Neuronal stem cell (in vitro differentiated cells): ENCODE measurements around the gene OSBPL10.

Source experiments
- DNase-seq: peaks from one replicate; pipeline ENCODE4 v3.0.0-alpha.2; 2013; ENCODE audit warnings: low spot score
- H2AFZ ChIP-seq: one replicate; pipeline ENCODE4 v1.6.1; 2013; ENCODE audit warnings: mild to moderate bottlenecking, low read length, inconsistent platforms
- H2AK5ac ChIP-seq: 2 replicates; pipeline ENCODE4 v1.6.1; 2013; ENCODE audit warnings: low read depth, mild to moderate bottlenecking, inconsistent platforms, low read length, moderate library complexity, mixed read lengths
- H2BK120ac ChIP-seq: 2 replicates; pipeline ENCODE4 v1.6.1; 2013; ENCODE audit warnings: low read depth, mild to moderate bottlenecking, inconsistent platforms, low read length, moderate library complexity, mixed read lengths
- H2BK12ac ChIP-seq: one replicate; pipeline ENCODE4 v1.6.1; 2013; ENCODE audit warnings: low read length, inconsistent platforms
- H2BK15ac ChIP-seq: 2 replicates; pipeline ENCODE4 v1.6.1; 2013; ENCODE audit warnings: mild to moderate bottlenecking, low read length, inconsistent platforms, mixed read lengths
- H2BK5ac ChIP-seq: one replicate; pipeline ENCODE4 v1.6.1; 2013; ENCODE audit warnings: inconsistent platforms, mild to moderate bottlenecking, low read length, moderate library complexity
- H3K14ac ChIP-seq: one replicate; pipeline ENCODE4 v1.6.1; 2013; ENCODE audit warnings: low read length, inconsistent platforms
- H3K18ac ChIP-seq: 2 replicates; pipeline ENCODE4 v1.6.1; 2013; ENCODE audit warnings: low read length, inconsistent platforms
- H3K23ac ChIP-seq: 2 replicates; pipeline ENCODE4 v1.6.1; 2013; ENCODE audit warnings: low read depth, mild to moderate bottlenecking, mixed read lengths, low read length, inconsistent platforms; ENCODE audit not compliant: poor library complexity
- H3K27ac ChIP-seq: replicated peaks from 3 replicates; pipeline ENCODE4 v1.5.1; 2013; ENCODE audit warnings: low read length, inconsistent platforms
- H3K27me3 ChIP-seq, 3 experiments: 2 replicates each; pipeline ENCODE4 v1.6.1; 2013; ENCODE audit warnings: low read length in 3 of 3, mild to moderate bottlenecking in 2 of 3, inconsistent platforms in 1 of 3, low read depth in 1 of 3, mixed read lengths in 1 of 3, moderate library complexity in 1 of 3; ENCODE audit not compliant: control insufficient read depth in 3 of 3, insufficient read depth in 3 of 3
- H3K36me3 ChIP-seq, 2 donors: replicated peaks in 1 of 2; 2 replicates each; pipeline ENCODE4 v1.6.1; 2013; ENCODE audit warnings: low read length in 2 of 2; ENCODE audit not compliant: control insufficient read depth in 2 of 2, insufficient read depth in 2 of 2
- H3K4ac ChIP-seq: 2 replicates; pipeline ENCODE4 v1.6.1; 2013; ENCODE audit warnings: inconsistent platforms, mild to moderate bottlenecking, low read length, moderate library complexity
- H3K4me1 ChIP-seq, 2 donors: 1 replicate in 1 of 2; 2 replicates in 1 of 2; pipeline ENCODE4 v1.6.1; 2013; ENCODE audit warnings: low read length in 2 of 2, low read depth in 1 of 2; ENCODE audit not compliant: control insufficient read depth in 2 of 2, insufficient read depth in 1 of 2
- H3K4me2 ChIP-seq: one replicate; pipeline ENCODE4 v1.6.1; 2013; ENCODE audit warnings: mild to moderate bottlenecking, low read length, inconsistent platforms; ENCODE audit not compliant: insufficient read depth, poor library complexity, severe bottlenecking
- H3K4me3 ChIP-seq, 2 donors: 2 replicates each; pipeline ENCODE4 v1.5.1; 2013; ENCODE audit warnings: low read length in 2 of 2, mild to moderate bottlenecking in 2 of 2, inconsistent platforms in 1 of 2, moderate library complexity in 1 of 2
- H3K79me1 ChIP-seq: one replicate; pipeline ENCODE4 v1.6.1; 2013; ENCODE audit warnings: low read depth, mild to moderate bottlenecking, inconsistent platforms, low read length, moderate library complexity
- H3K9ac ChIP-seq: one replicate; pipeline ENCODE4 v1.6.1; 2013; ENCODE audit warnings: mild to moderate bottlenecking, low read depth, low read length, inconsistent platforms; ENCODE audit not compliant: poor library complexity
- H3K9me3 ChIP-seq, 2 donors: replicated peaks in 1 of 2; 2 replicates each; pipeline versions ENCODE3 to v1.6.1; 2013; ENCODE audit warnings: low read length in 2 of 2, mild to moderate bottlenecking in 2 of 2, inconsistent platforms in 1 of 2, low read depth in 1 of 2, mixed read lengths in 1 of 2, moderate library complexity in 1 of 2; ENCODE audit not compliant: control insufficient read depth in 2 of 2, insufficient read depth in 1 of 2
- H4K8ac ChIP-seq: one replicate; pipeline ENCODE4 v1.6.1; 2013; ENCODE audit warnings: low read depth, mild to moderate bottlenecking, inconsistent platforms, low read length, moderate library complexity
- H4K91ac ChIP-seq: one replicate; pipeline ENCODE4 v1.6.1; 2013; ENCODE audit warnings: low read length, low read depth, mild to moderate bottlenecking, inconsistent platforms; ENCODE audit not compliant: poor library complexity
- WGBS, 2 donors: extraction: QIAGEN DNeasy Blood & Tissue Kit; methylation state at CpG; one replicate each; pipeline ENCODE4 v1.1.7; 2013; ENCODE audit warnings: missing lambda C conversion rate in 2 of 2, mixed read lengths in 1 of 2; ENCODE audit not compliant: insufficient read length in 2 of 2, insufficient replicate concordance in 1 of 2; ENCODE audit errors: extremely low coverage in 2 of 2; 5-methylcytosine and 5-hydroxymethylcytosine counted together

Gene OSBPL10

DNA sequence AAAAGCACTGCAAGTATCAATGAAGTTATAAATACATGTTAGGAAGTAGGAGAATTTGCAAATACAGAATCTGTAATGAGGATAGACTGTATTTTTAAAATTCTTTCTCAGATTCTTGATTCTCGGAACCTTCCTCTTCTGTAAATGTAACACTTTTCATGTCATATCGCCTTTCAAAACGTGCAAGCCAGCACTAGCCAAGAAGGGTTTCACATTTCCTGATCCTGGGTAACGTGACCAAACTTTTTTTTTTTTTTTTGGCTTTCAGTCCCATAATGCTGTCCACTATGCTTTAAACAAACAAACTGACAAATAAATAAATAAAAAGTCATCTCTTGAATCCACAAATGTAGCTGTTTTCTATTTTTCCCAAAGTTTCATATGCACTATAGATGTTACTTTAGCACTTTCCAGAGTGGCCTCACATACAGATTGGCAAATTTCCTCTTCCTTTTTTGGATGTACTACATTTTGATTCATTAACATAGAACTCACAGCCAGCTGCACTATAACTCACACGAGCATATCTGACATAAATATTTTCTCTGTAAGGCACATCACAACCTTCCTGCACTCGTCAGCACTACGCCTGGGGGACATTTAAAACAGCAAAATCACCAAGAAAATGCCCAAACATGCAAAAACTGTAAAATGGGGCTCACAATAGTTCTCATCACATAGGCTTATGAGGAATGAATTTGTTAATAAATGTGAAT lies 208.1 kb downstream of the OSBPL10 start:
- Histone ChIP-seq H3K4me1 (no peaks in the 10 kb centered on the region), H2AK5ac (no peak overlapping the region), H4K8ac (no peak overlapping the region), H3K36me3 (no peaks in the 10 kb centered on the region), H2AFZ (no peak overlapping the region), H2BK12ac (no peak overlapping the region), H3K23ac (no peak overlapping the region), H3K18ac (no peak overlapping the region), H3K4ac (no peak overlapping the region), H2BK5ac (no peak overlapping the region), H3K4me3 (no peak overlapping the region), H2BK15ac (no peak overlapping the region), H3K9ac (no peak overlapping the region), H3K4me2 (no peak overlapping the region), H4K91ac (no peak overlapping the region), H3K27me3 (no peaks in the 10 kb centered on the region), H3K27ac (no peak overlapping the region), H3K79me1 (no peaks in the 10 kb centered on the region), H2BK120ac (no peak overlapping the region), H3K9me3 (peaks cover 0 to under 1% of the 10 kb centered on the region in 2 donors), H3K14ac (no peak overlapping the region)
- WGBS, 2 donors: no CpG with 5 or more reads among the region's 7 CpGs
- DNase-seq: no peak

DNA sequence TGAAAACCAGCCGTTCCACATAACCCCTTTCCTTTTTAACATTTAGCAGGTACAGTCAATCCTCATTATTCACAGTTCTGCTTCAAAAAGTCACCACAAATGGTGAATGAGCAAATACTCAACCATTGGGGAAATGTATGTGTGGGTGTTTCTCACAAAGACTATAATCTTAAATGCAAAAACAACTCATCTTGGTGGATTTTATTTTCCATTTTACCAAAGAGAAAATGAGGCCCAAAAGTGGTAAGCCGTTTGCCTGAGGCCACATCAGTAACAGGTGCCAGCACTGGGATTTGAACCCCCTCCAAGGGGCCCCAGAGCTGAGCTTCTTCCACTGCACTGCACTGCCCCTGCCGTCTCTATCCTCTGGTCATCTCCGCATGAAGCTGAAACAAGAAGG lies 208.8 kb downstream of the OSBPL10 start:
- no CpG with 5 or more reads among the region's 4 CpGs for WGBS, 2 donors
- Histone ChIP-seq H3K18ac (no peak overlapping the region), H3K36me3 (no peaks in the 10 kb centered on the region), H2AFZ (no peak overlapping the region), H2AK5ac (no peak overlapping the region), H2BK12ac (no peak overlapping the region), H3K23ac (no peak overlapping the region), H4K8ac (no peak overlapping the region), H3K9ac (no peak overlapping the region), H4K91ac (no peak overlapping the region), H3K4me2 (no peak overlapping the region), H3K9me3 (no peaks in the 10 kb centered on the region), H2BK5ac (no peak overlapping the region), H3K4ac (no peak overlapping the region), H3K4me3 (no peak overlapping the region), H2BK120ac (no peak overlapping the region), H3K14ac (no peak overlapping the region), H3K27me3 (no peaks in the 10 kb centered on the region), H3K4me1 (no peaks in the 10 kb centered on the region), H3K27ac (no peak overlapping the region), H2BK15ac (no peak overlapping the region), H3K79me1 (no peaks in the 10 kb centered on the region)
- DNase-seq: no peak

DNA sequence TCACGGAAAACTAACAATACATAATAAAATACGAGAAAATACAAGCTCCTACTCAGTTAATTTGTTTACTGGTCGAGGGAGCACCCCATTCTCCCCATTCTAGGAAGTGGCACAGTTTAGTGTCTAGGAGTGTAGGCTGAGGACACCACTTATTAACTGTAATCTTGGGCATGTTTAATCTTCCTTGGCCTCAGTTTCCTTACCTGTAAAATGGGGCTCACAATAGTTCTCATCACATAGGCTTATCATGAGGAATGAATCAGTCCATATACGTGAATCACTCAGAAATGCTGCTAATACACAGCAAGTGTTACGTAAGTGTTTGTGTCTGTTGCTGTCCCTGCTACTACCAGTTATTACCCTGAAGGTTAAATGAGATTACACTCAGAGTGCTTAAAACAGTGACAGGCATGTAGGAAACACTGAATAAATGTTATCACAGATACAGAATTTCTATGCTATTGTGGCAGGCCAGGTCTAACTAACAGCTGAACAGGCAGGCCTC lies 210.2 kb downstream of the OSBPL10 start:
- Histone ChIP-seq H4K91ac (no peak overlapping the region), H3K36me3 (no peaks in the 10 kb centered on the region), H3K23ac (no peak overlapping the region), H3K27me3 (no peaks in the 10 kb centered on the region), H2BK5ac (no peak overlapping the region), H3K4me1 (no peaks in the 10 kb centered on the region), H3K27ac (no peak overlapping the region), H2BK15ac (no peak overlapping the region), H2BK12ac (no peak overlapping the region), H3K9me3 (no peaks in the 10 kb centered on the region), H2AFZ (no peak overlapping the region), H3K14ac (no peak overlapping the region), H4K8ac (no peak overlapping the region), H3K18ac (no peak overlapping the region), H3K4me2 (no peak overlapping the region), H2AK5ac (no peak overlapping the region), H3K4me3 (no peak overlapping the region), H3K4ac (no peak overlapping the region), H3K79me1 (no peaks in the 10 kb centered on the region), H2BK120ac (no peak overlapping the region), H3K9ac (no peak overlapping the region)
- WGBS, 2 donors: no CpG with 5 or more reads among the region's 5 CpGs
- DNase-seq: no peak

DNA sequence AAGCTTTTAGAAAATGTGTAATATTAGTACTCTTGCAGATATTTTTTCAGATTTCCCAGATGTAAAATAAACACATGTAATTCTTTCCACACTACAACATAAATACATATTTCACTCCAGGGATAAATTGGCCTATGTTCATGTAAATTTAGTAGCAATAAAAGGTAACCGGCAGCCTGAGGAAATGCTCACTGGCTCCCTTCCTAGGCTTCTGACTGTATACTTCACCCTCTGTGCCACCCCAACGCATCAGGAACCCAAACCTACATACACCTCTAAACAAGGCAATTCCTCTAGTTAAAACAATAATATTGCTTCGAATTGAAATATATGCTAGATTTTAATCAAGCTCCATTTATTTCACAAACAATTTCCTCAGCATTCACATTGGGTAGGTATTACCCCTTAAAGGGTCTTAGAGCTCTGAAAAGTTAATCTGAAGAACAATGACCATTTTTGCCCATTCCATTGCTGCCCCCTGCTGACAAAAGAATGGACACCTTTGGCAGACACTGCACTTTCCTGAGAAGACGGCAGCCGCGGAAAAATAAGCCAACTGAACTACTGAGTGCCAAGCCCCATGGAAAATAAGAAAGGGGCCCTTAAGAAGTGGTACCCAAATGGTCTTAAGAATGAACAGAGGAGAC lies 212.5 kb downstream of the OSBPL10 start:
- no peak overlapping the region for H2BK12ac ChIP-seq
- H2BK15ac ChIP-seq: no peak overlapping the region
- no peak overlapping the region for H2BK120ac ChIP-seq
- H3K9ac ChIP-seq: no peak overlapping the region
- H2AK5ac ChIP-seq: no peak overlapping the region
- H2AFZ ChIP-seq: no peak overlapping the region
- H3K18ac ChIP-seq: no peak overlapping the region
- no peak overlapping the region for H3K27ac ChIP-seq
- H3K23ac ChIP-seq: no peak overlapping the region
- no peaks in the 10 kb centered on the region for H3K79me1 ChIP-seq
- WGBS, 2 donors: no CpG with 5 or more reads among the region's 6 CpGs
- H4K91ac ChIP-seq: no peak overlapping the region
- no peak overlapping the region for H2BK5ac ChIP-seq
- H3K27me3 ChIP-seq: no peaks in the 10 kb centered on the region
- no peak overlapping the region for H4K8ac ChIP-seq
- no peaks in the 10 kb centered on the region for H3K4me1 ChIP-seq
- no peak overlapping the region for H3K4ac ChIP-seq
- no peaks in the 10 kb centered on the region for H3K36me3 ChIP-seq
- H3K14ac ChIP-seq: no peak overlapping the region
- H3K4me2 ChIP-seq: no peak overlapping the region
- no peak overlapping the region for H3K4me3 ChIP-seq
- H3K9me3 ChIP-seq: no peaks in the 10 kb centered on the region
- DNase-seq: peak; percentile 48
